Endodermal cell (in vitro differentiated cells): ENCODE results near the gene PSD2. TPM values are rescaled to one million over a fixed set of nuclear protein-coding genes. Genes with fewer than 3 reads are reported as not detected.
A peak's percentile ranks its signal among the peaks of the same experiment; 100 is the strongest.

Source experiments
- DNase-seq: peaks from one replicate; pipeline ENCODE4 v3.0.0-alpha.2; 2017
- H3K27ac ChIP-seq: 2 replicates; pipeline ENCODE4 v1.5.1; 2013; ENCODE audit warnings: mild to moderate bottlenecking, low read depth, low read length, moderate library complexity
- H3K27me3 ChIP-seq: 2 replicates; pipeline ENCODE4 v1.6.1; 2013; ENCODE audit warnings: mild to moderate bottlenecking, low read length, moderate library complexity; ENCODE audit not compliant: insufficient read depth, control insufficient read depth, poor library complexity, severe bottlenecking
- H3K36me3 ChIP-seq: 2 replicates; pipeline ENCODE4 v1.7.0; 2013; ENCODE audit warnings: mild to moderate bottlenecking, low read length, moderate library complexity; ENCODE audit not compliant: control insufficient read depth, insufficient read depth
- H3K4me1 ChIP-seq: one replicate; pipeline ENCODE4 v1.7.0; 2013; ENCODE audit warnings: low read length; ENCODE audit not compliant: control insufficient read depth, insufficient read depth
- H3K4me3 ChIP-seq: 2 replicates; pipeline ENCODE4 v1.5.1; 2013; ENCODE audit warnings: mild to moderate bottlenecking, low read length, moderate library complexity
- H3K9ac ChIP-seq: 2 replicates; pipeline ENCODE4 v1.6.1; 2013; ENCODE audit warnings: mild to moderate bottlenecking, low read length, moderate library complexity; ENCODE audit not compliant: poor library complexity, severe bottlenecking; ENCODE audit errors: extremely low read depth
- H3K9me3 ChIP-seq: 2 replicates; pipeline ENCODE4 v1.6.1; 2013; ENCODE audit warnings: mild to moderate bottlenecking, low read length, moderate library complexity; ENCODE audit not compliant: control insufficient read depth
- H3K27ac Mint-ChIP-seq: 2 replicates; pipeline ENCODE4 v1.8.0; 2020; ENCODE audit warnings: mixed read lengths
- H3K27me3 Mint-ChIP-seq: 2 replicates; pipeline ENCODE4 v1.8.0; 2021; ENCODE audit warnings: mild to moderate bottlenecking, mixed read lengths; ENCODE audit not compliant: insufficient read depth
- H3K36me3 Mint-ChIP-seq: 2 replicates; pipeline ENCODE4 v1.8.0; 2020; ENCODE audit warnings: low read depth, mixed read lengths
- H3K4me1 Mint-ChIP-seq: 2 replicates; pipeline ENCODE4 v1.8.0; 2020; ENCODE audit warnings: mixed read lengths
- H3K4me3 Mint-ChIP-seq: 2 replicates; pipeline ENCODE4 v1.8.0; 2020; ENCODE audit warnings: mild to moderate bottlenecking, moderate library complexity, mixed read lengths
- H3K9me3 Mint-ChIP-seq: 2 replicates; pipeline ENCODE4 v1.8.0; 2020; ENCODE audit warnings: mild to moderate bottlenecking, mixed read lengths
- CTCF ChIP-seq: fragments of 200-600 bp; sonication (generic); conservative IDR thresholded peaks from 2 replicates; pipeline ENCODE4 v1.5.0; 2021; ENCODE audit warnings: antibody characterized with exemption, mild to moderate bottlenecking
- WGBS, 2 experiments: methylation state at CpG; one replicate each; pipeline versions ENCODE4 v1.1.5 to v1.1.7; 2013; ENCODE audit warnings: missing lambda C conversion rate in 2 of 2, mixed read lengths in 1 of 2; ENCODE audit not compliant: insufficient coverage in 1 of 2, insufficient read length in 1 of 2; 5-methylcytosine and 5-hydroxymethylcytosine counted together
- total RNA-seq, 2 donors: library from RNA; stranded (reverse); fragmentation: NEBNext Ultra II Directional in 1 of 2; extraction: Animal tissue kit (Norgen Biotek cat#: 25700) in 1 of 2; gene quantifications; 2 replicates in 1 of 2; 3 replicates in 1 of 2; pipeline ENCODE4 v1.2.1, GENCODE V29; 2021

Gene PSD2
- total RNA-seq, 2 donors from 2014 or later, result 0.55 to 2.5 TPM

GRCh38 chr5:139823757-139824355 lies 28.2 kb downstream of the PSD2 start:
- no peak overlapping the region for H3K4me3 ChIP-seq
- H3K27ac ChIP-seq, result no peak overlapping the region
- no peaks in the 10 kb centered on the region for H3K4me1 Mint-ChIP-seq
- H3K36me3 Mint-ChIP-seq, result no peaks in the 10 kb centered on the region
- no peak overlapping the region for H3K27ac Mint-ChIP-seq
- no peak overlapping the region for H3K9ac ChIP-seq
- H3K9me3 ChIP-seq, result no peaks in the 10 kb centered on the region
- peaks cover 1% of the 10 kb centered on the region for H3K9me3 Mint-ChIP-seq
- no peaks in the 10 kb centered on the region for H3K4me1 ChIP-seq
- no peak overlapping the region for H3K4me3 Mint-ChIP-seq
- peaks cover 50% of the 10 kb centered on the region for H3K27me3 Mint-ChIP-seq
- H3K36me3 ChIP-seq, result no peaks in the 10 kb centered on the region
- no peak for DNase-seq
- WGBS, 2 experiments, result 94 to 97% methylated on average over 4 to 7 of the region's 7 CpGs
- no peak for TF ChIP-seq CTCF
- peaks cover 15% of the 10 kb centered on the region for H3K27me3 ChIP-seq

- WGBS, 2 experiments, result 78 to 91% methylated on average over 5 to 7 of the region's 7 CpGs
- Mint-ChIP-seq H3K4me1 (no peaks in the 10 kb centered on the region), H3K27ac (no peak overlapping the region)
Observed at GRCh38 chr5:139825690-139826089, 30.1 kb downstream of the PSD2 start.

GRCh38 chr5:139828207-139828895 lies 32.7 kb downstream of the PSD2 start:
- H3K36me3 ChIP-seq, result no peaks in the 10 kb centered on the region
- H3K4me3 ChIP-seq, result no peak overlapping the region
- H3K4me1 ChIP-seq, result no peaks in the 10 kb centered on the region
- H3K27ac ChIP-seq, result peak overlapping the region; percentile 17
- no peak for DNase-seq
- H3K36me3 Mint-ChIP-seq, result no peaks in the 10 kb centered on the region
- no peaks in the 10 kb centered on the region for H3K9me3 Mint-ChIP-seq
- peaks cover 29% of the 10 kb centered on the region for H3K27me3 ChIP-seq
- H3K27me3 Mint-ChIP-seq, result peaks cover 70% of the 10 kb centered on the region
- WGBS, 2 experiments, result 79 to 84% methylated on average over 3 to 8 of the region's 8 CpGs
- no peaks in the 10 kb centered on the region for H3K9me3 ChIP-seq
- no peak overlapping the region for H3K4me3 Mint-ChIP-seq
- no peak for TF ChIP-seq CTCF
- H3K27ac Mint-ChIP-seq, result no peak overlapping the region
- H3K9ac ChIP-seq, result no peak overlapping the region
- no peaks in the 10 kb centered on the region for H3K4me1 Mint-ChIP-seq

More at GRCh38 chr5:139825690-139826089, 30.1 kb downstream of the PSD2 start:
- Histone ChIP-seq H3K27ac (no peak overlapping the region), H3K36me3 (no peaks in the 10 kb centered on the region), H3K4me1 (no peaks in the 10 kb centered on the region), H3K4me3 (no peak overlapping the region), H3K9me3 (no peaks in the 10 kb centered on the region), H3K9ac (no peak overlapping the region), H3K27me3 (peaks cover 8% of the 10 kb centered on the region)
- H3K9me3 Mint-ChIP-seq, result no peaks in the 10 kb centered on the region
- DNase-seq, result no peak
- H3K27me3 Mint-ChIP-seq, result peaks cover 50% of the 10 kb centered on the region
- TF ChIP-seq CTCF, result no peak
- H3K4me3 Mint-ChIP-seq, result no peak overlapping the region
- no peaks in the 10 kb centered on the region for H3K36me3 Mint-ChIP-seq
